SK-N-SH (cell line): ENCODE data around the gene C6orf141. TPM values are rescaled to one million over a fixed set of nuclear protein-coding genes. Genes with fewer than 3 reads are reported as not detected.

Experiments used
- CTCF ChIA-PET: fragments of 300-600, 350-600 bp; formaldehyde crosslinking; extraction: SDS; loops from one replicate; lab custom pipeline; 2021; lab: Yijun Ruan, JAX
- POLR2A ChIA-PET: fragments of 350-600 bp; sonication (Branson Sonifier 250); formaldehyde crosslinking; extraction: SDS; loops from one replicate; lab custom pipeline; 2020; ENCODE audit warnings: antibody characterized with exemption, inconsistent platforms; lab: Yijun Ruan, JAX
- DNase-seq: peaks from one replicate; pipeline ENCODE4 v3.0.0; 2012
- H2AFZ ChIP-seq: fragments of 200-600 bp; sonication (generic); 2 replicates; pipeline ENCODE4 v1.8.1; 2016; ENCODE audit warnings: antibody characterized with exemption, mild to moderate bottlenecking, low read depth
- H3F3A ChIP-seq: fragments of 200-600 bp; sonication (generic); replicated peaks from 2 replicates; pipeline ENCODE3; 2016; ENCODE audit warnings: antibody characterized with exemption, mild to moderate bottlenecking; ENCODE audit not compliant: insufficient read depth
- H3K27ac ChIP-seq, 2 experiments: fragments of 200-500 bp in 1 of 2; fragments of 200-600 bp in 1 of 2; sonication (Bioruptor generic) in 1 of 2; sonication (generic), shearing (Covaris generic) in 1 of 2; 2 replicates each; pipeline versions ENCODE4 v1.5.1 to v1.6.1; 2014 to 2016; ENCODE audit warnings: low read depth in 2 of 2, inconsistent platforms in 1 of 2, low read length in 1 of 2, mild to moderate bottlenecking in 1 of 2, mixed read lengths in 1 of 2
- H3K27me3 ChIP-seq: fragments of 200-600 bp; sonication (generic), shearing (Covaris generic); 2 replicates; pipeline ENCODE4 v1.6.1; 2016; ENCODE audit warnings: mixed run types; ENCODE audit not compliant: insufficient read depth
- H3K36me3 ChIP-seq, 2 experiments: fragments of 200-500 bp in 1 of 2; fragments of 200-600 bp in 1 of 2; sonication (Bioruptor generic) in 1 of 2; sonication (generic) in 1 of 2; replicated peaks in 1 of 2; 2 replicates each; pipeline versions ENCODE3 to v1.5.1; 2014 to 2016; ENCODE audit warnings: low read length in 1 of 2, mild to moderate bottlenecking in 1 of 2; ENCODE audit not compliant: insufficient read depth in 2 of 2, control insufficient read depth in 1 of 2
- H3K4me1 ChIP-seq, 2 experiments: fragments of 200-500 bp in 1 of 2; fragments of 200-600 bp in 1 of 2; sonication (Bioruptor generic) in 1 of 2; sonication (generic), shearing (Covaris generic) in 1 of 2; 2 replicates each; pipeline versions ENCODE4 v1.5.1 to v1.6.1; 2014 to 2016; ENCODE audit warnings: low read depth in 1 of 2, low read length in 1 of 2, mixed run types in 1 of 2; ENCODE audit not compliant: insufficient read depth in 2 of 2, control insufficient read depth in 1 of 2
- H3K4me2 ChIP-seq: fragments of 200-600 bp; sonication (generic), shearing (Covaris generic); 2 replicates; pipeline ENCODE4 v1.6.1; 2017; ENCODE audit warnings: mixed run types
- H3K4me3 ChIP-seq, 2 experiments: fragments of 200-500 bp in 1 of 2; fragments of 200-600 bp in 1 of 2; sonication (Bioruptor generic) in 1 of 2; sonication (generic), shearing (Covaris generic) in 1 of 2; 2 replicates each; pipeline versions ENCODE4 v1.5.1 to v1.8.1; 2014 to 2016; ENCODE audit warnings: low read depth in 2 of 2, inconsistent platforms in 1 of 2, low read length in 1 of 2, mild to moderate bottlenecking in 1 of 2, mixed read lengths in 1 of 2, moderate library complexity in 1 of 2
- H3K79me2 ChIP-seq: fragments of 200-600 bp; sonication (generic); 2 replicates; pipeline ENCODE4 v1.8.1; 2017; ENCODE audit warnings: mild to moderate bottlenecking; ENCODE audit not compliant: insufficient read depth
- H3K9ac ChIP-seq: fragments of 200-600 bp; sonication (generic); 2 replicates; pipeline ENCODE4 v1.6.1; 2017; ENCODE audit warnings: mixed run types
- H3K9me2 ChIP-seq: fragments of 200-600 bp; sonication (generic); 2 replicates; pipeline ENCODE4 v1.6.1; 2017; ENCODE audit warnings: mixed run types
- H3K9me3 ChIP-seq: fragments of 200-600 bp; sonication (generic); 2 replicates; pipeline ENCODE4 v1.6.1; 2017; ENCODE audit warnings: mixed run types, mild to moderate bottlenecking, moderate library complexity
- H4K20me1 ChIP-seq: fragments of 200-600 bp; sonication (generic); 2 replicates; pipeline ENCODE4 v1.6.1; 2017; ENCODE audit warnings: mild to moderate bottlenecking, mixed run types; ENCODE audit not compliant: insufficient read depth
- CHD2 ChIP-seq: fragments of 150-350 bp; IDR thresholded peaks from 2 replicates; pipeline ENCODE4 v1.6.1; 2018; ENCODE audit warnings: low read length; ENCODE audit not compliant: partially characterized antibody
- ELF1 ChIP-seq: IDR thresholded peaks from 2 replicates; pipeline ENCODE4 v1.4.0; 2012
- FOXJ3 ChIP-seq: sonication (generic); formaldehyde crosslinking; IDR thresholded peaks from 2 replicates; pipeline ENCODE4 v1.5.1; 2020; ENCODE audit warnings: mild to moderate bottlenecking, missing genetic modification reagents
- MEF2A ChIP-seq: IDR thresholded peaks from 2 replicates; pipeline ENCODE4 v1.4.0; 2012; ENCODE audit warnings: low read depth, borderline replicate concordance
- NFIC ChIP-seq: IDR thresholded peaks from 2 replicates; pipeline ENCODE4 v1.4.0; 2012; ENCODE audit warnings: borderline replicate concordance
- NRF1 ChIP-seq: IDR thresholded peaks from 2 replicates; pipeline ENCODE4 v1.6.1; 2012; ENCODE audit warnings: low read depth, mild to moderate bottlenecking, low read length
- RAD21 ChIP-seq: IDR thresholded peaks from 2 replicates; pipeline ENCODE4 v1.6.1; 2012; ENCODE audit warnings: mild to moderate bottlenecking, low read length
- SIN3A ChIP-seq: IDR thresholded peaks from 2 replicates; pipeline ENCODE4 v1.6.1; 2012; ENCODE audit warnings: low read depth, mild to moderate bottlenecking, low read length, moderate library complexity, borderline replicate concordance
- TCF12 ChIP-seq: IDR thresholded peaks from 2 replicates; pipeline ENCODE4 v1.4.0; 2012
- TEAD4 ChIP-seq: IDR thresholded peaks from 2 replicates; pipeline ENCODE4 v1.4.0; 2012; ENCODE audit warnings: mild to moderate bottlenecking, borderline replicate concordance; ENCODE audit not compliant: insufficient read depth
- YY1 ChIP-seq: IDR thresholded peaks from 2 replicates; pipeline ENCODE4 v1.4.0; 2012; ENCODE audit warnings: low read depth, mild to moderate bottlenecking
- WGBS: methylation state at CpG from one replicate; pipeline ENCODE4 v1.1.6; 2017; ENCODE audit warnings: low lambda C conversion rate; 5-methylcytosine and 5-hydroxymethylcytosine counted together
- polyA plus RNA-seq, 3 experiments: library from polyadenylated mRNA; depleted of rRNA; stranded (reverse); fragments of >200 nt; gene quantifications; 2 replicates each; pipeline ENCODE4 v1.2.3, GENCODE V29; 2012
- TF ChIP-seq, protein P1 (sequence below): fragments of 150-350 bp; IDR thresholded peaks from 2 replicates; pipeline ENCODE4 v1.6.1; 2016; ENCODE audit warnings: mild to moderate bottlenecking, low read depth, low read length
- TF ChIP-seq, protein P2 (sequence below): IDR thresholded peaks from 2 replicates; pipeline ENCODE4 v1.4.0; 2012; ENCODE audit warnings: low read depth, borderline replicate concordance
- TF ChIP-seq, protein P3 (sequence below): IDR thresholded peaks from 2 replicates; pipeline ENCODE4 v1.6.1; 2012; ENCODE audit warnings: mild to moderate bottlenecking, low read depth, low read length, moderate library complexity
- TF ChIP-seq, protein P4 (sequence below): IDR thresholded peaks from 2 replicates; pipeline ENCODE4 v1.4.0; 2012; ENCODE audit warnings: low read depth, borderline replicate concordance
- TF ChIP-seq, protein P5 (sequence below): IDR thresholded peaks from 2 replicates; pipeline ENCODE4; 2012

Gene C6orf141
- polyA plus RNA-seq, 1 of the 3 experiments (the other 2 are of a cell fraction): not detected

DNA sequence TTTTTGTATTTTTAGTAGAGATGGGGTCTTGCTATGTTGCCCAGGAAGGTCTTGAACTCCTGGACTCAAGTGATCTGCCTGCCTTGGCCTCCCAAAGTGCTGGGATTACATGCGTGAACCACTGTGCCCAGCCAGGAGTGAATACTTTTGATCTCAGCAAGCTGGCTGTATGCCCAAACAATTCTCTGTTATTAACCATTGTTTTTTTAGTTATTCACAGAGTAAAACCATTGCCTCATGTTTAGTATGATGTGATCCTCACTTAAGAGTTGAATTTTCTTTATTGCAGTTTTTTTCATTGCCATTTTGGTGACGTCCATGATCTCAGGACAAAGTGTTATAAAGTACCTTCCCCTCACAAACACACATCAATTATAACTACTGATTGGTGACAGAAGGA, 14.8 kb downstream of the C6orf141 start:
- CTCF ChIA-PET: interaction anchor here (1.1 to 4.0 kb wide), 3 partner anchors 17 to 33 kb away, joined by 3 to 16 read pairs (median 3); no protein-coding TSS in a partner anchor
- Histone ChIP-seq H3K27ac (no peak overlapping the region), H4K20me1 (no peaks in the 10 kb centered on the region), H3F3A (no peaks in the 10 kb centered on the region), H3K4me2 (no peak overlapping the region), H3K9ac (no peak overlapping the region), H3K79me2 (no peaks in the 10 kb centered on the region), H2AFZ (no peak overlapping the region), H3K27me3 (no peaks in the 10 kb centered on the region; the same call in 1 of the 2 replicates), H3K36me3 (no peaks in the 10 kb centered on the region), H3K4me1 (no peaks in the 10 kb centered on the region), H3K9me2 (no peaks in the 10 kb centered on the region), H3K4me3 (no peak overlapping the region), H3K9me3 (no peaks in the 10 kb centered on the region)
- no peak for DNase-seq
- POLR2A ChIA-PET: no interaction called here
- TF ChIP-seq YY1 (no peak), RAD21 (no peak)
- TF ChIP-seq, protein P1, sequence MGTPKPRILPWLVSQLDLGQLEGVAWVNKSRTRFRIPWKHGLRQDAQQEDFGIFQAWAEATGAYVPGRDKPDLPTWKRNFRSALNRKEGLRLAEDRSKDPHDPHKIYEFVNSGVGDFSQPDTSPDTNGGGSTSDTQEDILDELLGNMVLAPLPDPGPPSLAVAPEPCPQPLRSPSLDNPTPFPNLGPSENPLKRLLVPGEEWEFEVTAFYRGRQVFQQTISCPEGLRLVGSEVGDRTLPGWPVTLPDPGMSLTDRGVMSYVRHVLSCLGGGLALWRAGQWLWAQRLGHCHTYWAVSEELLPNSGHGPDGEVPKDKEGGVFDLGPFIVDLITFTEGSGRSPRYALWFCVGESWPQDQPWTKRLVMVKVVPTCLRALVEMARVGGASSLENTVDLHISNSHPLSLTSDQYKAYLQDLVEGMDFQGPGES: no peak
- 25% methylated on average over 2 of the region's 2 CpGs for WGBS

DNA sequence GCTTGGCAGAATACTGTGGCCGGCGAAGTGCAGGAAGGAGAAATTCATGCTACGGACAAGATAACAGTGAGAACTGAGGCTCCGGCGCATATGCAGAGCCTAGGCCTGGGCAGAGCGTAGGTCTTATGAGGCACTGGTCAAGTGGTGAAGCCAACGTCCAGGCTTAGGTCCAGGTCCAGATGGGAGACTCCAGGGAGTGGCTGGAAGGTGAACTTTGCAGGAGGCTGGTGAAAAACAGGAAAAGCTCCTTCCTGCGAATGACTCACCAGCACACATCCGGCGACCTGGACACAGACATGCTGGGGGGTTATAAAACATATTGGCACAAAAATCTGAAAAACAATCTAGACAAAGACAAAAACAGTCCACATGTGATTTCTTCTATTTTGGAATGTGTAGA, 15.4 kb downstream of the C6orf141 start:
- Histone ChIP-seq H2AFZ (no peak overlapping the region), H3K4me3 (no peak overlapping the region), H3K9me3 (no peaks in the 10 kb centered on the region), H3K79me2 (no peaks in the 10 kb centered on the region), H3F3A (no peaks in the 10 kb centered on the region), H3K27me3 (no peaks in the 10 kb centered on the region; the same call in 1 of the 2 replicates), H3K36me3 (no peaks in the 10 kb centered on the region), H4K20me1 (no peaks in the 10 kb centered on the region), H3K27ac (no peak overlapping the region), H3K9ac (no peak overlapping the region), H3K9me2 (no peaks in the 10 kb centered on the region), H3K4me2 (no peak overlapping the region), H3K4me1 (no peaks in the 10 kb centered on the region)
- ChIA-PET CTCF (interaction anchor here (1.1 to 4.0 kb wide), 3 partner anchors 17 to 34 kb away, joined by 3 to 16 read pairs (median 3); no protein-coding TSS in a partner anchor), POLR2A (no interaction called here)
- TF ChIP-seq TCF12: no peak
- TF ChIP-seq FOXJ3 (CRISPR knock-in tag): no peak
- TF ChIP-seq, protein P2, sequence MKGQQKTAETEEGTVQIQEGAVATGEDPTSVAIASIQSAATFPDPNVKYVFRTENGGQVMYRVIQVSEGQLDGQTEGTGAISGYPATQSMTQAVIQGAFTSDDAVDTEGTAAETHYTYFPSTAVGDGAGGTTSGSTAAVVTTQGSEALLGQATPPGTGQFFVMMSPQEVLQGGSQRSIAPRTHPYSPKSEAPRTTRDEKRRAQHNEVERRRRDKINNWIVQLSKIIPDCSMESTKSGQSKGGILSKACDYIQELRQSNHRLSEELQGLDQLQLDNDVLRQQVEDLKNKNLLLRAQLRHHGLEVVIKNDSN: no peak
- TF ChIP-seq, protein P3, sequence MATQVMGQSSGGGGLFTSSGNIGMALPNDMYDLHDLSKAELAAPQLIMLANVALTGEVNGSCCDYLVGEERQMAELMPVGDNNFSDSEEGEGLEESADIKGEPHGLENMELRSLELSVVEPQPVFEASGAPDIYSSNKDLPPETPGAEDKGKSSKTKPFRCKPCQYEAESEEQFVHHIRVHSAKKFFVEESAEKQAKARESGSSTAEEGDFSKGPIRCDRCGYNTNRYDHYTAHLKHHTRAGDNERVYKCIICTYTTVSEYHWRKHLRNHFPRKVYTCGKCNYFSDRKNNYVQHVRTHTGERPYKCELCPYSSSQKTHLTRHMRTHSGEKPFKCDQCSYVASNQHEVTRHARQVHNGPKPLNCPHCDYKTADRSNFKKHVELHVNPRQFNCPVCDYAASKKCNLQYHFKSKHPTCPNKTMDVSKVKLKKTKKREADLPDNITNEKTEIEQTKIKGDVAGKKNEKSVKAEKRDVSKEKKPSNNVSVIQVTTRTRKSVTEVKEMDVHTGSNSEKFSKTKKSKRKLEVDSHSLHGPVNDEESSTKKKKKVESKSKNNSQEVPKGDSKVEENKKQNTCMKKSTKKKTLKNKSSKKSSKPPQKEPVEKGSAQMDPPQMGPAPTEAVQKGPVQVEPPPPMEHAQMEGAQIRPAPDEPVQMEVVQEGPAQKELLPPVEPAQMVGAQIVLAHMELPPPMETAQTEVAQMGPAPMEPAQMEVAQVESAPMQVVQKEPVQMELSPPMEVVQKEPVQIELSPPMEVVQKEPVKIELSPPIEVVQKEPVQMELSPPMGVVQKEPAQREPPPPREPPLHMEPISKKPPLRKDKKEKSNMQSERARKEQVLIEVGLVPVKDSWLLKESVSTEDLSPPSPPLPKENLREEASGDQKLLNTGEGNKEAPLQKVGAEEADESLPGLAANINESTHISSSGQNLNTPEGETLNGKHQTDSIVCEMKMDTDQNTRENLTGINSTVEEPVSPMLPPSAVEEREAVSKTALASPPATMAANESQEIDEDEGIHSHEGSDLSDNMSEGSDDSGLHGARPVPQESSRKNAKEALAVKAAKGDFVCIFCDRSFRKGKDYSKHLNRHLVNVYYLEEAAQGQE: no peak
- TF ChIP-seq YY1: no peak
- TF ChIP-seq SIN3A: no peak
- no peak for TF ChIP-seq RAD21
- TF ChIP-seq NFIC: no peak
- TF ChIP-seq, protein P1: no peak
- TF ChIP-seq, protein P4, sequence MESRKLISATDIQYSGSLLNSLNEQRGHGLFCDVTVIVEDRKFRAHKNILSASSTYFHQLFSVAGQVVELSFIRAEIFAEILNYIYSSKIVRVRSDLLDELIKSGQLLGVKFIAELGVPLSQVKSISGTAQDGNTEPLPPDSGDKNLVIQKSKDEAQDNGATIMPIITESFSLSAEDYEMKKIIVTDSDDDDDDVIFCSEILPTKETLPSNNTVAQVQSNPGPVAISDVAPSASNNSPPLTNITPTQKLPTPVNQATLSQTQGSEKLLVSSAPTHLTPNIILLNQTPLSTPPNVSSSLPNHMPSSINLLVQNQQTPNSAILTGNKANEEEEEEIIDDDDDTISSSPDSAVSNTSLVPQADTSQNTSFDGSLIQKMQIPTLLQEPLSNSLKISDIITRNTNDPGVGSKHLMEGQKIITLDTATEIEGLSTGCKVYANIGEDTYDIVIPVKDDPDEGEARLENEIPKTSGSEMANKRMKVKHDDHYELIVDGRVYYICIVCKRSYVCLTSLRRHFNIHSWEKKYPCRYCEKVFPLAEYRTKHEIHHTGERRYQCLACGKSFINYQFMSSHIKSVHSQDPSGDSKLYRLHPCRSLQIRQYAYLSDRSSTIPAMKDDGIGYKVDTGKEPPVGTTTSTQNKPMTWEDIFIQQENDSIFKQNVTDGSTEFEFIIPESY: no peak
- TF ChIP-seq NRF1: no peak
- no peak for TF ChIP-seq MEF2A
- TF ChIP-seq CHD2: no peak
- no peak for TF ChIP-seq ELF1
- no peak for TF ChIP-seq TEAD4
- TF ChIP-seq, protein P5, sequence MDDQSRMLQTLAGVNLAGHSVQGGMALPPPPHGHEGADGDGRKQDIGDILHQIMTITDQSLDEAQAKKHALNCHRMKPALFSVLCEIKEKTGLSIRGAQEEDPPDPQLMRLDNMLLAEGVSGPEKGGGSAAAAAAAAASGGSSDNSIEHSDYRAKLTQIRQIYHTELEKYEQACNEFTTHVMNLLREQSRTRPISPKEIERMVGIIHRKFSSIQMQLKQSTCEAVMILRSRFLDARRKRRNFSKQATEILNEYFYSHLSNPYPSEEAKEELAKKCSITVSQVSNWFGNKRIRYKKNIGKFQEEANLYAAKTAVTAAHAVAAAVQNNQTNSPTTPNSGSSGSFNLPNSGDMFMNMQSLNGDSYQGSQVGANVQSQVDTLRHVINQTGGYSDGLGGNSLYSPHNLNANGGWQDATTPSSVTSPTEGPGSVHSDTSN: no peak
- DNase-seq: no peak
- 32% methylated on average over 10 of the region's 10 CpGs for WGBS
